Hepatocyte (in vitro differentiated cells): ENCODE results near the gene RMC1.

Experiments used
- CTCF ChIP-seq: fragments of 200-600 bp; sonication (generic); IDR thresholded peaks from 2 replicates; pipeline ENCODE4 v1.5.1; 2016; ENCODE audit warnings: antibody characterized with exemption, mild to moderate bottlenecking; ENCODE audit not compliant: poor library complexity
- EZH2 ChIP-seq: fragments of 200-600 bp; sonication (generic); IDR thresholded peaks from 2 replicates; pipeline ENCODE4 v1.6.1; 2016; ENCODE audit warnings: antibody characterized with exemption, mild to moderate bottlenecking, borderline replicate concordance

GRCh38 chr18:23570912-23571504 is 67.7 kb downstream of the RMC1 start:
- TF ChIP-seq CTCF (no peak), EZH2 (no peak)
